AG08396 (cell line): Measurements from ENCODE around the gene GM2A.
A peak's percentile ranks its signal among the peaks of the same experiment; 100 is the strongest.

Experiments used
- DNase-seq: peaks from one replicate; pipeline ENCODE4 v3.0.0; 2012; ENCODE audit warnings: low spot score, mixed read lengths

Gene GM2A

GRCh38 chr5:151252762-151253604 is at the start of gene GM2A:
Gene GM2A, plus strand, starts transcription at chr5:151253185. Its CDS starts 32 bp downstream, at chr5:151253217.
- DNase-seq = peak; percentile 98

- no peak for DNase-seq
These were observed 48.9 kb upstream of the GM2A start for GRCh38 chr5:151204051-151204450.

- no peak for DNase-seq
These were observed 47.6 kb upstream of the GM2A start for GRCh38 chr5:151205411-151205810.

- DNase-seq = no peak
These were observed 44.5 kb upstream of the GM2A start for GRCh38 chr5:151208481-151208914.

- DNase-seq = no peak
These were observed 40.6 kb upstream of the GM2A start for GRCh38 chr5:151212406-151212798.

- DNase-seq = peak; percentile 43
These were observed 39.0 kb upstream of the GM2A start for GRCh38 chr5:151213803-151214613.

GRCh38 chr5:151214614-151215545 is 38.1 kb upstream of the GM2A start:
- DNase-seq = no peak

- DNase-seq = no peak
These were observed 37.5 kb upstream of the GM2A start for GRCh38 chr5:151215546-151215880.

GRCh38 chr5:151216781-151217180 is 36.2 kb upstream of the GM2A start:
- no peak for DNase-seq

GRCh38 chr5:151218177-151218576 is 34.8 kb upstream of the GM2A start:
- no peak for DNase-seq

GRCh38 chr5:151219138-151219537 is 33.8 kb upstream of the GM2A start:
- DNase-seq = no peak

GRCh38 chr5:151219789-151220188 is 33.2 kb upstream of the GM2A start:
- no peak for DNase-seq

GRCh38 chr5:151221574-151221973 is 31.4 kb upstream of the GM2A start:
- peak; percentile 76 for DNase-seq

- no peak for DNase-seq
These were observed 30.8 kb upstream of the GM2A start for GRCh38 chr5:151222054-151222789.

- no peak for DNase-seq
These were observed 30.1 kb upstream of the GM2A start for GRCh38 chr5:151222790-151223446.

GRCh38 chr5:151223447-151224264 is 29.3 kb upstream of the GM2A start, which contains the start of gene CCDC69:
Gene CCDC69, minus strand, starts transcription at chr5:151224092. Its CDS starts 122 bp downstream, at chr5:151223970.
- peak; percentile 86 for DNase-seq

GRCh38 chr5:151224372-151224771 is 28.6 kb upstream of the GM2A start:
- DNase-seq = no peak

GRCh38 chr5:151225071-151225470 is 27.9 kb upstream of the GM2A start:
- DNase-seq = no peak

GRCh38 chr5:151225475-151225874 is 27.5 kb upstream of the GM2A start:
- no peak for DNase-seq

- no peak for DNase-seq
These were observed 25.0 kb upstream of the GM2A start for GRCh38 chr5:151227918-151228447.
